ENCODE measurements around the gene ZNF546.
"Not testable (repeated sequence)": the region's sequence is repeated elsewhere in the genome, so short reads cannot be mapped to it uniquely, and the experiment has no call there.

Gene ZNF546

GRCh38 chr19:39996811-39997637 is at the start of gene ZNF546:
Gene ZNF546 (plus strand): TSS chr19:39997060. CDS start chr19:39998327, 1,267 bp downstream.
- Histone ChIP-seq H3K9ac (ENCODE audit: low read depth, low read length) (peak within 1 kb of the TSS; percentile 87), H3K36me3 (ENCODE audit: insufficient read depth, low read length) (no peaks in the 10 kb centered on the region), H3K9me3 (ENCODE audit: control insufficient read depth, insufficient read depth, low read length) (no peaks in the 10 kb centered on the region; the same call in 1 of the 2 replicates), H3K4me1 (ENCODE audit: insufficient read depth, low read length) (no peaks in the 10 kb centered on the region)

- no peak overlapping the region for H3K9ac ChIP-seq (ENCODE audit: low read depth, low read length)
- peaks cover 6% of the 10 kb centered on the region; the same call in 1 of the 2 replicates for H3K4me1 ChIP-seq (ENCODE audit: insufficient read depth, low read length)
- no peaks in the 10 kb centered on the region for H3K36me3 ChIP-seq (ENCODE audit: insufficient read depth, low read length)
- H3K9me3 ChIP-seq (ENCODE audit: control insufficient read depth, insufficient read depth, low read length): no peaks in the 10 kb centered on the region
Measured at GRCh38 chr19:39949026-39949747, 47.7 kb upstream of the ZNF546 start.

DNA sequence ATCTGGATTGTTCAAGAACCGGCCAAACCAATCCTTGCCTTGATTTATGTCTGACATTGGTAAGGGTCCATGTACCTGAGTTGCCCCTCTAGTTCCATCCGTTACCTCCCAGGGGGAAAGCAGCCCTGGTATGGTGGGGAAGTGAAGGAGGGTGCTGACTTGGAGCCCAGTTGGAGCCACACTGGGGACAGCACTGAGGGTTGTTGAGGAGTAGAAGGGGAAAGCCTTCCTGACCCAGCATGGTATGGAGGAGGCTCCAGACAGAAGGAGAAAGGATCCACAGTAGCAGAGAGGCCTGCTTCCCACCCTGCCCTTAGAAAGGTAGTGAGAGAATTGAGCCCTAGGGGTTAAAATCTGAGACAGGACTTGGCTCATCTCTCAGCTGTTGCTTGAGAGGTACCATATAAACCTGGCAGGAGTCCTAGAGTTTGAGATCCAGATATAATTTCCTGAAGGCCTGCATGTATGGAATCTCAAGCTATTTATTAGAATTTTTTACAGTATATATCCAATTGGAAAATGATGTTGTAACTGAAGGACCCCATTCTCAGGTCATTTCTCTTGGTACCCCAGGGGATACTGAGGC is 45.7 kb upstream of the ZNF546 start:
- Histone ChIP-seq H3K9ac (ENCODE audit: low read depth, low read length) (no peak overlapping the region), H3K9me3 (ENCODE audit: control insufficient read depth, insufficient read depth, low read length) (no peaks in the 10 kb centered on the region), H3K36me3 (ENCODE audit: insufficient read depth, low read length) (no peaks in the 10 kb centered on the region), H3K4me1 (ENCODE audit: insufficient read depth, low read length) (peaks cover 6% of the 10 kb centered on the region; the same call in 1 of the 2 replicates)

DNA sequence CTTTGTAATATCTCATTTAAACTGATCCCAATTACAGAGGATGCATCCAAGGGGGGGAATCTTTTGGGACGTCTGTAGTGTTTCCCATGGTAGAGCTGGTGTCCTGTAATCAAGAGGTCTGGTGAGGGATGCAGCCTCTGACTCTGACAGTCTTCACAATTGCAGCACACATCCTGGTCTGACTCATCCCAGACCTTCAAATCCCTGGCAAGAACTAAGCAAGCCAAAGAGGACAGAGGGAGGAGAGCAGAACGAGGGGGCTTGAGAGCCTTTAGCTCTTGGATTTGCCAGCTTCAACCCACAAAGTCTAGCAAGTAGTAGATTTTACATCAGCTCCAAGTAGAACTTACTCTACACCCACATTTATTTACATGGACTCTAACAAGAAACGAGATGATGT is 45.2 kb upstream of the ZNF546 start:
- H3K36me3 ChIP-seq (ENCODE audit: insufficient read depth, low read length): no peaks in the 10 kb centered on the region
- no peak overlapping the region for H3K9ac ChIP-seq (ENCODE audit: low read depth, low read length)
- H3K4me1 ChIP-seq (ENCODE audit: insufficient read depth, low read length): peaks cover 6% of the 10 kb centered on the region; the same call in 1 of the 2 replicates
- H3K9me3 ChIP-seq (ENCODE audit: control insufficient read depth, insufficient read depth, low read length): no peaks in the 10 kb centered on the region

- Histone ChIP-seq H3K4me1 (ENCODE audit: insufficient read depth, low read length) (peaks cover 8% of the 10 kb centered on the region), H3K36me3 (ENCODE audit: insufficient read depth, low read length) (no peaks in the 10 kb centered on the region), H3K9me3 (ENCODE audit: control insufficient read depth, insufficient read depth, low read length) (no peaks in the 10 kb centered on the region), H3K9ac (ENCODE audit: low read depth, low read length) (no peak overlapping the region)
Measured at GRCh38 chr19:39953915-39954314, 42.9 kb upstream of the ZNF546 start.

GRCh38 chr19:39957886-39958285 is 39.0 kb upstream of the ZNF546 start:
- H3K9me3 ChIP-seq (ENCODE audit: control insufficient read depth, insufficient read depth, low read length); H3K9ac ChIP-seq (ENCODE audit: low read depth, low read length); H3K36me3 ChIP-seq (ENCODE audit: insufficient read depth, low read length): not testable (repeated sequence)
- peaks cover 18% of the 10 kb centered on the region for H3K4me1 ChIP-seq (ENCODE audit: insufficient read depth, low read length)

GRCh38 chr19:39958942-39959341 is 37.9 kb upstream of the ZNF546 start:
- H3K36me3 ChIP-seq (ENCODE audit: insufficient read depth, low read length); H3K9ac ChIP-seq (ENCODE audit: low read depth, low read length); H3K9me3 ChIP-seq (ENCODE audit: control insufficient read depth, insufficient read depth, low read length): not testable (repeated sequence)
- peaks cover 12% of the 10 kb centered on the region for H3K4me1 ChIP-seq (ENCODE audit: insufficient read depth, low read length)

GRCh38 chr19:39959407-39959806 is 37.5 kb upstream of the ZNF546 start:
- not testable (repeated sequence) for H3K9me3 ChIP-seq (ENCODE audit: control insufficient read depth, insufficient read depth, low read length); H3K9ac ChIP-seq (ENCODE audit: low read depth, low read length); H3K36me3 ChIP-seq (ENCODE audit: insufficient read depth, low read length)
- peaks cover 12% of the 10 kb centered on the region for H3K4me1 ChIP-seq (ENCODE audit: insufficient read depth, low read length)

DNA sequence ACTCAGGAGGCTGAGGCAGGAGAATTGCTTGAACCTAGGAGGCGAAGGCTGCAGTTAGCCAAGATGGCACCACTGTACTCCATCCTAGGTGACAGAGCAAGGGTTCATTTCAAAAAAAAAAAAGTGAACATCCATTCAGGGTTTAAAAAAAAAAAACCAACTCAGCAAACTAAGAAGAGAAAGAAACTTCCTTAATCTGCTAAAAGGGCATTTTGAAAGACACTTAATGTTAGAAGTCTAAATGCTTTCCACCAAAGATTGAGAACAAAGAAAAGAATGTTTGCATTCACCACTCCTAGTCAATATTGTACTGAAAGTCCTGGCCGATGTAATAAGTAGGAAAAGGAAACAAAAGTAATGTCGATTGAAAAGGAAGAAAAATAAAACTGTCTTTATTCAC is 33.0 kb upstream of the ZNF546 start:
- Histone ChIP-seq H3K9me3 (ENCODE audit: control insufficient read depth, insufficient read depth, low read length) (no peaks in the 10 kb centered on the region), H3K4me1 (ENCODE audit: insufficient read depth, low read length) (peaks cover 9% of the 10 kb centered on the region), H3K36me3 (ENCODE audit: insufficient read depth, low read length) (no peaks in the 10 kb centered on the region), H3K9ac (ENCODE audit: low read depth, low read length) (no peak overlapping the region)

GRCh38 chr19:39966617-39967016 is 30.2 kb upstream of the ZNF546 start:
- no peaks in the 10 kb centered on the region for H3K4me1 ChIP-seq (ENCODE audit: insufficient read depth, low read length)
- H3K9ac ChIP-seq (ENCODE audit: low read depth, low read length): no peak overlapping the region
- H3K36me3 ChIP-seq (ENCODE audit: insufficient read depth, low read length): no peaks in the 10 kb centered on the region
- H3K9me3 ChIP-seq (ENCODE audit: control insufficient read depth, insufficient read depth, low read length): no peaks in the 10 kb centered on the region

DNA sequence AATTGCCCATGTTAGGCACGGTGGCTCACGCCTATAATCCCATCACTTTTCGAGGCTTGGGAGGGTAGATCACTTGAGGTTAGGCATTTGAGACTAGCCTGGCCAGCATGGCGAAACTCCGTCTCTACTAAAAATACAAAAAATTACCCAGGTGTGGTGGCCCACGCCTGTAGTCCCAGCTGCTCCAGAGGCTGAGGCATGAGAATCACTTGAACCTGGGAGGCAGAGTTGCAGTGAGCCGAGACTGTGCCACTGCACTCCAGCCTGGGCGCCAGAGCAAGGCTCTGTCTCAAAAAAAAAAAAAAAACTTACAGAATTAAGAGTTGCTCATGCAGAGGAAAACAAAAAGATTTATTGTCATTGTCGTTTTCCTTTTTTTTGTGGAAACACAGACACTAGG is 29.3 kb upstream of the ZNF546 start:
- H3K36me3 ChIP-seq (ENCODE audit: insufficient read depth, low read length): peaks cover 4% of the 10 kb centered on the region
- H3K9ac ChIP-seq (ENCODE audit: low read depth, low read length): no peak overlapping the region
- no peaks in the 10 kb centered on the region for H3K9me3 ChIP-seq (ENCODE audit: control insufficient read depth, insufficient read depth, low read length)
- H3K4me1 ChIP-seq (ENCODE audit: insufficient read depth, low read length): no peaks in the 10 kb centered on the region

DNA sequence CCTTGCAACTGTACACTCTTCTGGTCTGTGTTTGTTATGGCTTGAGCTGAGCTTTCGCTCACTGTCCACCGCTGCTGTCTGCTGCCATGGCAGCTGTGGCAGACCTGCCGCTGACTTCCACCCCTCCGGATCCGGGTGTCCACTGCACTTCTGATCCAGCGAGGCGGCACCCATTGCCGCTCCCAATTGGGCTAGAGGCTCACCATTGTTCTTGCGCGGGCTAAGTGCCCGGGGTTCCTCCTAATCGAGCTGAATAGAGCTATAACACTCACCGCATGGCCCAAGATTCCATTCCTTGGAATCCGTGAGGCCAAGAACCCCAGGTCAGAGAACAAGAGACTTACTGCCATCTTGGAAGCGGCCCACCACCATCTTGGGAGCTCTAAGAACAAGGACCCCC is 28.1 kb upstream of the ZNF546 start:
- Histone ChIP-seq H3K36me3 (ENCODE audit: insufficient read depth, low read length) (peaks cover 11% of the 10 kb centered on the region), H3K9ac (ENCODE audit: low read depth, low read length) (no peak overlapping the region), H3K9me3 (ENCODE audit: control insufficient read depth, insufficient read depth, low read length) (no peaks in the 10 kb centered on the region), H3K4me1 (ENCODE audit: insufficient read depth, low read length) (no peaks in the 10 kb centered on the region)

DNA sequence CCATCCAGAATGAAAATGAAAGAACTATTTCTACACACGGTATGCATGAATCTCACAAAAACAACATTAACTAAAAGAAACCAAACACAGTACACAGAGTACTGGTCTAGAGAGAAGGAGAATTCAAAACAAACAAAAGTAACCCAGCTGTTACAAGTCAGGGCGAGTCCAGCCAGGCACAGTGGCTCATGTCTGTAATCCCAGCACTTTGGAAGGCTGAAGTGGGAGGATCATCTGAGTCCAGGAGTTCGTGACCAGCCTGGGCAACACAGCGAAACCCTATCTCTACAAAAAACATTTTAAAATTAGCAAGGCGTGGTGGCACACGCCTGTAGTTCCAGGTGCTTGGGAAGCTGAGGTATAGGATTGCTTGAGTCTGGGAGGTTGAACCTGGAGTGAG is 27.6 kb upstream of the ZNF546 start:
- no peaks in the 10 kb centered on the region for H3K4me1 ChIP-seq (ENCODE audit: insufficient read depth, low read length)
- H3K9me3 ChIP-seq (ENCODE audit: control insufficient read depth, insufficient read depth, low read length): no peaks in the 10 kb centered on the region
- H3K9ac ChIP-seq (ENCODE audit: low read depth, low read length): no peak overlapping the region

DNA sequence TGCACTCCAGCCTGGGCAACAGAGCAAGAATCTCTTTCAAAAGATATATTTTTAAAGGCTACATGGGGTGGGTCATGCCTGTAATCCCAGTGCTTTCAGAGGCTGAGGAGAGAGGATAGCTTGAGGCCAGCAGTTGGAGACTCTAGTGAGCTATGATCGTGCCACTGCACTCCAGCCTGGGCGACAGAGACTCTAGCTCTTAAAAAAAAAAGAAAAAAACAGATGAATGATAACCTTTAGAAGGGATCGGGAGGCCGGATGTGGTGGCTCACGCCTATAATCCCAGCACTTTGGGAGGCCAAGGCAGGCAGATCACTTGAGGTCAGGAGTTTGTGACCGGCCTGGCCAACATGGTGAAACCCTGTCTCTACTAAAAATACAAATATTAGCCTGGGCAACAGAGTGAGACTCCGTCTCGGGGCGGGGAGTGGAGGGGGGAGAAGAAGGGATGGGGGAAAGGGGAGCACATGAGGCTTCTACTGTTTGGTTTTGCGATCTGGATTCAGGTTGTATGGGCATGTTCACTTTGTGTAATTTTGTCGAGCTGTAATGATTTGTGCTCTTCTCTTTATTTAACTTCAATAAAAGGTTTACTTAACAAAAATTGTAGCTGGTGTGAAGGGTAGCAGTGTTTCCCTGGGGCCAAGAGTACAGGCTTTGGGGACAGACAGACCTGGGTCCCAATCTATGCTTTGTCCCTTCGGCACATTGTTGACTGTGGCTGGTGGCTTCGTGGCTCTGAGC is 27.0 kb upstream of the ZNF546 start:
- Histone ChIP-seq H3K9ac (ENCODE audit: low read depth, low read length) (peak overlapping the region; percentile 93), H3K9me3 (ENCODE audit: control insufficient read depth, insufficient read depth, low read length) (no peaks in the 10 kb centered on the region), H3K36me3 (ENCODE audit: insufficient read depth, low read length) (peaks cover 22% of the 10 kb centered on the region), H3K4me1 (ENCODE audit: insufficient read depth, low read length) (no peaks in the 10 kb centered on the region)

More for the DNA sequence above, 27.6 kb upstream of the ZNF546 start:
- H3K36me3 ChIP-seq (ENCODE audit: insufficient read depth, low read length): peaks cover 16% of the 10 kb centered on the region

Measured in ES-I3 (cell line).